Measurements from ENCODE around the gene DPP7. TPM values are rescaled to one million over a fixed set of nuclear protein-coding genes. Genes with fewer than 3 reads are reported as not detected.
A peak's percentile ranks its signal among the peaks of the same experiment; 100 is the strongest.

DPP7 gene
- total RNA-seq, 1 experiment from 2014 or later, result 291 TPM

DNA sequence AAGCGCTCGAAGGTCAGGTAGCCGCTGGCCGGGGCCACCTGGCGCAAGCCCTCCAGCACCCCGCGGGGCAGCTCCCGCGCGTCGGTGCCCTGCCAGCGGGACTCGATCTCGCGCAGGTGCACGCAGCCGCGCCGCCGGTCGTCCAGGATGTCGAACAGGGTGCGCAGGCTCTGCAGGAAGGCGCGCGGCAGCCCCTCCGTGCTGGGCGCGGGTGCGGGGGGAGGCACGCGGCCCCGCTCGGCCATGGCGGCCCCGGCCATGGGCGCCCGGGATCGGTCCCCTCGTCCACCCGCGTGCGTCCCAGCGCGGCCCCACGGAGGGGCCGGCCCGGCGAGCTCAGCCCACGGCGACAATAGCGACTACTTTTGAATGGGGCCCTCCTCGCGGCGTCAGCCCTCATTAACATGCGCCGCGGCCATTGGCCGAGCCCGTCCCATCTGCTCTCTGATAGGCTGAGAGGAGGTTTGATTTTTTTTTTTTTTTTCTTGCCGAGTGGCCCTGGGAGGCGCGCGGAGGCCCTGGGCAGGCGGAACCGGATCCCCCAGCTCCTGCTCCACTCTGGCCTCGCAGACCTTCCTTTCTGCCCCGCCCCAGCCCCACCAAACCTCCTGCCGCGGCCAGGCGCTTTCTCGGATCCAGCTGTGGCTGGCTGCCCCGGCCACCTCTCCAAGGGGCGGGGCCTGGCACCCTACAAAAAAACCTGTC lies 44.2 kb downstream of the DPP7 start, which contains the start of gene SAPCD2:
Gene SAPCD2, minus strand, starts transcription at position 357 of the 705 bp plus-strand sequence. Its CDS starts 97 bp downstream, at position 260.
- peaks cover 24 to 42% of the 10 kb centered on the region in 2 experiments for H3K4me1 ChIP-seq (ENCODE audit: control insufficient read depth in 1 of 2, insufficient read depth in 2 of 2, low read length in 2 of 2)
- no TSS peak for BruUV-seq (replicated peaks)
- H3K9ac ChIP-seq (ENCODE audit: low read length), result peak within 1 kb of the TSS; percentile 89

DNA sequence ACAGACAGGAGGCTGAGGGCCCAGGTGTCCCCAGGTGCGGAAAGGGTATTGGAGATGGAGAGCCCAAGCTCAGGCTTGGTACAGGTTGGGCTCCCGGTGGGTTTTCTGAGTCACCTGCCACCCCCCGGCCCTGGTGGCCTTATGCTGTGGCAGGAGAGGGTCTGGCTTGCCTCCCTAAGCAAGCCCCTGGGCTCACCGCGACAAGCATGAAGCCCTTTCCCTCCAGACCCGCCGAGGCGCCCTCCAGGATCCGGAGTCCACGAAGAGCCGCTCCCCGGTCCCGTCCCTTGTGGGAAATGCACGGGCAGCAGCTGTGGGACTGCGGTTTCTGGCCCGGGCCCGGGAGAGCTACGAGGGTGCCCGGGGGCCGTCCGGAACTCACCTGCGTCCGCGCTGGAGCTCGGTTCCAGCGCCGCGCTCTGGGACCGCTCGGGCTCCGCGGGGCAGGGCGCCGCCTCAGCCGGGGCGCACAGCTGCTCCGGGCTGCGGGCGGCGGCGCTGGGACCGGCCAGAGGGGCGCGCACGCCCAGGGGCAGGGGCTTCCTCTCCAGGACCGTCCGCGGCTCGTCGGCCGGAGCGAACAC lies 44.9 kb downstream of the DPP7 start:
- Histone ChIP-seq H3K4me3 (replicated peaks in 1 of 2; ENCODE audit: low read depth in 1 of 2, low read length in 2 of 2) (peak overlapping the region; percentile 80 to 82), H3K4me2 (ENCODE audit: low read length) (peak overlapping the region; percentile 93), H3K27ac (ENCODE audit: low read depth, low read length) (peak overlapping the region; percentile 64), H3K9me3 (ENCODE audit: control insufficient read depth in 1 of 2, insufficient read depth in 1 of 2, low read depth in 1 of 2, low read length in 2 of 2) (no peaks in the 10 kb centered on the region), H3K27me3 (ENCODE audit: insufficient read depth, low read length) (no peaks in the 10 kb centered on the region), H2AFZ (ENCODE audit: low read depth, low read length, poor library complexity, severe bottlenecking) (no peak overlapping the region), H3K4me1 (ENCODE audit: control insufficient read depth in 1 of 2, insufficient read depth in 2 of 2, low read length in 2 of 2) (peaks cover 24 to 39% of the 10 kb centered on the region in 2 experiments), H3K36me3 (ENCODE audit: control insufficient read depth in 1 of 2, insufficient read depth in 2 of 2, low read length in 2 of 2) (peaks cover 0 to 8% of the 10 kb centered on the region in 2 experiments; a peak in 1 of 4 replicates), H3K79me2 (ENCODE audit: insufficient read depth, low read length) (peaks cover 47% of the 10 kb centered on the region), H4K20me1 (ENCODE audit: insufficient read depth) (no peaks in the 10 kb centered on the region; the same call in 1 of the 2 replicates), H3K9ac (ENCODE audit: low read length) (peak overlapping the region; percentile 89), H3K9me2 (ENCODE audit: insufficient read depth) (no peaks in the 10 kb centered on the region)
- DNase-seq (ENCODE audit: low read depth, low spot score), result no peak
- CTCF ChIA-PET, result interaction anchor here (0.6 to 4.7 kb wide), 11 partner anchors 7 to 171 kb away, joined by 3 to 49 read pairs (median 8); partner anchors contain the start of genes MAN1B1, NPDC1, RNF224 and TUBB4B
- ATAC-seq, result no peak
- POLR2A ChIA-PET, result interaction anchor here (1.0 to 5.1 kb wide), 4 partner anchors 12 to 122 kb away, joined by 3 to 43 read pairs (median 5); partner anchors contain the start of gene MAN1B1
- RAD21 ChIA-PET (ENCODE audit: low non-redundant PET in 1 of 2, low total read pairs in 2 of 2, uncharacterized antibody in 2 of 2, unreplicated experiment in 2 of 2), result interaction anchor here in 1 of 2 experiments (1.0 to 1.2 kb wide), 2 partner anchors 23 to 36 kb away, joined by 3 to 4 read pairs; no protein-coding TSS in a partner anchor
- intact Hi-C loops (cut with micrococcal nuclease), result no loop called here
- BruUV-seq (replicated peaks), result no TSS peak
- no peak for TF ChIP-seq POLR2AphosphoS5 (IDR thresholded peaks at IDR 0.05; ENCODE audit: low read depth, low read length)
- TF ChIP-seq CEBPB (IDR thresholded peaks at IDR 0.05; ENCODE audit: low read depth), result no peak
- TF ChIP-seq, protein P1, sequence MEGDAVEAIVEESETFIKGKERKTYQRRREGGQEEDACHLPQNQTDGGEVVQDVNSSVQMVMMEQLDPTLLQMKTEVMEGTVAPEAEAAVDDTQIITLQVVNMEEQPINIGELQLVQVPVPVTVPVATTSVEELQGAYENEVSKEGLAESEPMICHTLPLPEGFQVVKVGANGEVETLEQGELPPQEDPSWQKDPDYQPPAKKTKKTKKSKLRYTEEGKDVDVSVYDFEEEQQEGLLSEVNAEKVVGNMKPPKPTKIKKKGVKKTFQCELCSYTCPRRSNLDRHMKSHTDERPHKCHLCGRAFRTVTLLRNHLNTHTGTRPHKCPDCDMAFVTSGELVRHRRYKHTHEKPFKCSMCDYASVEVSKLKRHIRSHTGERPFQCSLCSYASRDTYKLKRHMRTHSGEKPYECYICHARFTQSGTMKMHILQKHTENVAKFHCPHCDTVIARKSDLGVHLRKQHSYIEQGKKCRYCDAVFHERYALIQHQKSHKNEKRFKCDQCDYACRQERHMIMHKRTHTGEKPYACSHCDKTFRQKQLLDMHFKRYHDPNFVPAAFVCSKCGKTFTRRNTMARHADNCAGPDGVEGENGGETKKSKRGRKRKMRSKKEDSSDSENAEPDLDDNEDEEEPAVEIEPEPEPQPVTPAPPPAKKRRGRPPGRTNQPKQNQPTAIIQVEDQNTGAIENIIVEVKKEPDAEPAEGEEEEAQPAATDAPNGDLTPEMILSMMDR (IDR thresholded peaks at IDR 0.05 in 2 of 3, conservative IDR thresholded peaks at IDR 0.05 in 1 of 3; ENCODE audit: borderline replicate concordance in 1 of 3, insufficient read depth in 1 of 3, low read depth in 2 of 3, low read length in 2 of 3), result no peak
- TF ChIP-seq CBX3 (IDR thresholded peaks at IDR 0.05; ENCODE audit: low read depth), result no peak
- no peak for TF ChIP-seq FOSL1 (IDR thresholded peaks at IDR 0.05; ENCODE audit: low read depth)
- no peak for TF ChIP-seq SP1 (IDR thresholded peaks at IDR 0.05; ENCODE audit: low read depth)
- no peak for TF ChIP-seq RAD21 (IDR thresholded peaks at IDR 0.05; ENCODE audit: low read depth)
- TF ChIP-seq YY1 (IDR thresholded peaks at IDR 0.05; ENCODE audit: extremely low read depth, insufficient replicate concordance, low read depth, low read length), result no peak

More for the DNA sequence above, 44.2 kb downstream of the DPP7 start, which contains the start of gene SAPCD2:
- ATAC-seq (peak; percentile 73), DNase-seq (ENCODE audit: low read depth, low spot score) (peak; percentile 83)
- Histone ChIP-seq H4K20me1 (ENCODE audit: insufficient read depth) (no peaks in the 10 kb centered on the region; the same call in 1 of the 2 replicates), H3K36me3 (ENCODE audit: control insufficient read depth in 1 of 2, insufficient read depth in 2 of 2, low read length in 2 of 2) (peaks cover 0 to 4% of the 10 kb centered on the region in 2 experiments; a peak in 1 of 4 replicates), H3K4me2 (ENCODE audit: low read length) (peak within 1 kb of the TSS; percentile 93), H3K27ac (ENCODE audit: low read depth, low read length) (peak within 1 kb of the TSS; percentile 64), H3K27me3 (ENCODE audit: insufficient read depth, low read length) (no peaks in the 10 kb centered on the region), H3K79me2 (ENCODE audit: insufficient read depth, low read length) (peaks cover 47% of the 10 kb centered on the region), H3K4me3 (replicated peaks in 1 of 2; ENCODE audit: low read depth in 1 of 2, low read length in 2 of 2) (peak within 1 kb of the TSS; percentile 80 to 82), H3K9me2 (ENCODE audit: insufficient read depth) (no peaks in the 10 kb centered on the region), H3K9me3 (ENCODE audit: control insufficient read depth in 1 of 2, insufficient read depth in 1 of 2, low read depth in 1 of 2, low read length in 2 of 2) (no peaks in the 10 kb centered on the region), H2AFZ (ENCODE audit: low read depth, low read length, poor library complexity, severe bottlenecking) (no peak within 1 kb of the TSS)
- CTCF ChIA-PET, result interaction anchor here (0.6 to 4.7 kb wide), 10 partner anchors 12 to 166 kb away, joined by 3 to 49 read pairs (median 6); partner anchors contain the start of genes MAN1B1, NPDC1 and RNF224
- TF ChIP-seq RAD21 (IDR thresholded peaks at IDR 0.05; ENCODE audit: low read depth), result no peak
- TF ChIP-seq TCF7L2 (IDR thresholded peaks at IDR 0.05; ENCODE audit: borderline replicate concordance, extremely low read depth, insufficient read depth, insufficient read length), result peak; percentile 44
- TF ChIP-seq EZH2 (IDR thresholded peaks at IDR 0.05), result no peak
- TF ChIP-seq EGR1 (IDR thresholded peaks at IDR 0.05; ENCODE audit: low read depth), result no peak
- TF ChIP-seq FOSL1 (IDR thresholded peaks at IDR 0.05; ENCODE audit: low read depth), result no peak
- peak; percentile 64 for TF ChIP-seq POLR2A (IDR thresholded peaks at IDR 0.05; ENCODE audit: borderline replicate concordance, extremely low read depth, insufficient read depth, insufficient read length)
- no peak for TF ChIP-seq CEBPB (IDR thresholded peaks at IDR 0.05; ENCODE audit: low read depth)
- peak; percentile 90 for TF ChIP-seq POLR2AphosphoS5 (IDR thresholded peaks at IDR 0.05; ENCODE audit: low read depth, low read length)
- TF ChIP-seq SIN3A (IDR thresholded peaks at IDR 0.05; ENCODE audit: low read depth), result no peak
- peak; percentile 43; the same call in 1 of the 2 replicates for TF ChIP-seq ZFX (IDR thresholded peaks at IDR 0.05)
- RAD21 ChIA-PET (ENCODE audit: low non-redundant PET in 1 of 2, low total read pairs in 2 of 2, uncharacterized antibody in 2 of 2, unreplicated experiment in 2 of 2), result interaction anchor here in 1 of 2 experiments (0.7 to 1.2 kb wide), 3 partner anchors 24 to 685 kb away, joined by 3 to 4 read pairs (median 3); no protein-coding TSS in a partner anchor
- POLR2A ChIA-PET, result interaction anchor here (0.9 to 5.1 kb wide), 5 partner anchors 12 to 170 kb away, joined by 3 to 43 read pairs (median 4); partner anchors contain the start of genes MAN1B1 and TUBB4B
- intact Hi-C loops (cut with micrococcal nuclease), result no loop called here
